Peyer's patch (tissue), 4 donors: ENCODE data around the gene PARPBP.
A peak's percentile ranks its signal among the peaks of the same experiment; 100 is the strongest.

ENCODE experiments used
- CTCF ChIP-seq, 6 experiments: fragments of 450-650 bp in 4 of 6; fragments of 200-600 bp in 2 of 6; sonication (generic) in 1 of 6; IDR thresholded peaks; one replicate each; pipeline ENCODE4 v1.5.1; 2017 to 2019; ENCODE audit warnings: antibody characterized with exemption in 6 of 6, mild to moderate bottlenecking in 3 of 6, moderate library complexity in 1 of 6
- POLR2A ChIP-seq, 2 donors: fragments of 450-650 bp; IDR thresholded peaks; one replicate each; pipeline ENCODE4 v1.5.1; 2017; ENCODE audit warnings: antibody characterized with exemption in 2 of 2, mild to moderate bottlenecking in 2 of 2, moderate library complexity in 2 of 2

GRCh38 chr12:102095677-102096263, 24.2 kb upstream of the PARPBP start:
- TF ChIP-seq CTCF (IDR thresholded peaks at IDR 0.05) (peak in 4 of 6 experiments; percentile 25 to 40 (median 36)), POLR2A (IDR thresholded peaks at IDR 0.05) (no peak)
